Epithelial cell of proximal tubule (primary cell): ENCODE data around the gene HSD3B2. TPM values are rescaled to one million over a fixed set of nuclear protein-coding genes. Genes with fewer than 3 reads are reported as not detected.

Source experiments
- DNase-seq: peaks from one replicate; pipeline ENCODE4 v3.0.0-alpha.2; 2011; ENCODE audit warnings: low read depth
- H3K4me3 ChIP-seq: 2 replicates; pipeline ENCODE4 v1.5.1; 2011; ENCODE audit warnings: low read depth, mild to moderate bottlenecking, low read length
- total RNA-seq: library from RNA; depleted of rRNA; stranded (reverse); fragments of >200 nt; gene quantifications from 2 replicates; pipeline ENCODE4 v1.2.3, GENCODE V29; 2015
- TF ChIP-seq, protein P1 (sequence below): conservative IDR thresholded peaks from 2 replicates; pipeline ENCODE4 v1.5.1; 2012; ENCODE audit warnings: low read depth, mild to moderate bottlenecking, low read length

Gene HSD3B2
- total RNA-seq, 1 donor from 2014 or later = not detected

DNA sequence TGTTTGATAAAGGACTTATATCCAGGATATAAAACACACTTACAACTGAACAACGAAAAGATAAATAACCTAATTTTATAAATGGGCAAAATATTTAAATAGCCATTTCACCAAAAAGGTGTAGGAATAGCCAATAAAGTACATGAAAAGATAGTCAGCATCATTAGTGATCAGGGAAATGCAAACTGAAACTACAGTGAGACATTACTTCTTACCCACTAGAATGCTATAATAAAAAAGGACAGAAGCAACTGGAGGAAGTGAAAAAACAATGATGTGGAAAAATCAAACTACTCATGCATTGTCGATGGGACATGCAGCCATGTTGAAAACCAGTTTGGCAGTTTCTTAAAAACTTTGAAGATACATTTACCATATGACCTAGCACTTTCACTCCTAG is 48.6 kb downstream of the HSD3B2 start:
- H3K4me3 ChIP-seq = no peak overlapping the region
- TF ChIP-seq, protein P1, sequence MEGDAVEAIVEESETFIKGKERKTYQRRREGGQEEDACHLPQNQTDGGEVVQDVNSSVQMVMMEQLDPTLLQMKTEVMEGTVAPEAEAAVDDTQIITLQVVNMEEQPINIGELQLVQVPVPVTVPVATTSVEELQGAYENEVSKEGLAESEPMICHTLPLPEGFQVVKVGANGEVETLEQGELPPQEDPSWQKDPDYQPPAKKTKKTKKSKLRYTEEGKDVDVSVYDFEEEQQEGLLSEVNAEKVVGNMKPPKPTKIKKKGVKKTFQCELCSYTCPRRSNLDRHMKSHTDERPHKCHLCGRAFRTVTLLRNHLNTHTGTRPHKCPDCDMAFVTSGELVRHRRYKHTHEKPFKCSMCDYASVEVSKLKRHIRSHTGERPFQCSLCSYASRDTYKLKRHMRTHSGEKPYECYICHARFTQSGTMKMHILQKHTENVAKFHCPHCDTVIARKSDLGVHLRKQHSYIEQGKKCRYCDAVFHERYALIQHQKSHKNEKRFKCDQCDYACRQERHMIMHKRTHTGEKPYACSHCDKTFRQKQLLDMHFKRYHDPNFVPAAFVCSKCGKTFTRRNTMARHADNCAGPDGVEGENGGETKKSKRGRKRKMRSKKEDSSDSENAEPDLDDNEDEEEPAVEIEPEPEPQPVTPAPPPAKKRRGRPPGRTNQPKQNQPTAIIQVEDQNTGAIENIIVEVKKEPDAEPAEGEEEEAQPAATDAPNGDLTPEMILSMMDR = no peak

DNA sequence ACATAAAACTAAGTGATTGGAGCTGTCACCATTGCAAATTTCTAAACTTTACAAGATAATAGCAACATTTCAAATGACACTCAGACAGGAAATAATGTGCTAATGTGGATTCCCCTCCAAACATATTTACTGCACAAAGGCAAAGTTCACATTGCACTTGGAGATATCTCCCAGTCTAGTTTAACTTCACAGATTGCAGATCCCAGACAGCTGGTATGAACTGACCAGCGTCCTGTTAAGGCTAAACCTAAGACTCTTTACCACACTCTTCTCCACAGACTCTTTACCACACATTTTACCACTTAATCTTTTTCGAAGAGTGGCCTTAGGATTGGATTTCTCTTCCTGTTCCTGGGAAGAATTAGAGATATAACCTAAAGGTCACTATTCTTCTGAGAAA is 51.5 kb downstream of the HSD3B2 start:
- H3K4me3 ChIP-seq = no peak overlapping the region
- TF ChIP-seq, protein P1 = no peak
- DNase-seq = no peak

More for the DNA sequence above, 48.6 kb downstream of the HSD3B2 start:
- no peak for DNase-seq

DNA sequence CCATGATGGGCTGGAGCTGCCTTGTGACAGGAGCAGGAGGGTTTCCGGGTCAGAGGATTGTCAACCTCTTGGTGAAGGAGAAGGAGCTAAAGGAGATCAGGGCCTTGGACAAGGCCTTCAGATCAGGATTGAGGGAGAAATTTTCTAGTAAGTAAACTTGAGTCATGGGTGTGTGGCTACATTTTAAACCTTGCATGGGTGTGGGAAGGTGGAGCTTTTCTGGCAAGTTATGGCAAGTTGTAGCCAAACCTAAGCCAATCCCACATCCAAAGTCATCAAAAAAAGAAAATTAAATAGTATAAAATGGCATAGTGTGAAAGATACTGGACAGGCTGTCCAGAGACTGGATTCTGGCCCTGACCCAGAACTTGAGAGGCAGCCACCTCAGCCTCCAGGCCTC is 52.3 kb downstream of the HSD3B2 start:
- DNase-seq = no peak
- no peak overlapping the region for H3K4me3 ChIP-seq
- TF ChIP-seq, protein P1 = no peak

DNA sequence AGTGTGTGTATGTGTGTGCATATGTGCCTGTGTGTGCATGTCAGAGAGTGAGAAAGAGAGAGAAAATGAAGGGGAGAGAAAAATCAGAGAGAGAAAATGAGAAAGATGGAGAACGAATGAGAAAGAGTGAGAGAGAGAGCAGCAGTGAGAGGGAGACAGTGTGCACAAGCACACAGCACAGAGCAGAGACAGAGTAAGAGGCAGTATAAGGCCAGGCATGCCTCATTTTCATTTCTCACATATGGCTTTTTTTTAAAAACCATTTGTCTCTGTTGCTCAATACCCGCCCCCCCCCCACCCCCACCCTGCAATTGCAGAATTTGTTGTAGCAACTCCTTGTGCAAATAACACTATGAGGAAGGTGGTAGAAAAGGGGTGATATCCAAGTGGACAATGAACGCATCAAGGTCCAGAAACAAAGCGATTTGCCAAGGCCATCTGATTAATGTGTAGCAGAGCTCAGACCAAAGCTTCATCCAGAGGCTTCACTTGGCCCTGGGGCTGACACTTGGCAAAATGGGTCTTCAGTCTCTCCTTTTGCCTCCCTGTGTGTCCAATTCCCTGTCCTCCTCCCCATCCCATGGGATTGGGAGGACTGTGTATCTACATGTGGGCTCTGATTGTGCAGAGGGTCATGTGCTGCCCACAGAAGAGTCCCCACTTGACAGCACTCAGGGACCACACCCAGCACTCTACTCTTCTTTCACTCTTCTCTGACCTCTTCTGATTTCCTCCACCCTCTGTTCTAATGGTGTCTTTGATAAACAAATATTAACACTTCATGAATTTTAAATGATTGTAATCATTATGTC is 53.1 kb downstream of the HSD3B2 start:
- TF ChIP-seq, protein P1 = no peak
- no peak overlapping the region for H3K4me3 ChIP-seq
- no peak for DNase-seq

DNA sequence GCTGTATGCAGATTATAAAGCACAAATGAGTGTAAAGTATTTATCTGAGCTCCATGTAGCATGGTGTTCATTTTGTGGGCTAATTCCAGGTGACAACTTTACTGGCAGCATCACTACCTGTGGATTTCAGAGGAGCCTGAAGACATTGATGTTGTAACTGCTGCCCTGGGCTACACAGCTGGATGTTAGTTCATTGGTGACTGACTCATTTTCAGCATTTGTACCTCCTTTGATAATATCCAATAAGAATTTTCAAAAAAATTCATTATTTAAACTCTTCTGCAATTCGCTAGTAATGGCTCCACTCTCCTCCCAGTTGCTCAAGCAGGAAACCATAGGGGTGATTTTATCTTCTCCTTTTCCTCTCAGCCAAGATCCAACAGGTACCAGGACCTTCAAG is 54.8 kb downstream of the HSD3B2 start:
- no peak overlapping the region for H3K4me3 ChIP-seq
- DNase-seq = no peak
- TF ChIP-seq, protein P1 = no peak

DNA sequence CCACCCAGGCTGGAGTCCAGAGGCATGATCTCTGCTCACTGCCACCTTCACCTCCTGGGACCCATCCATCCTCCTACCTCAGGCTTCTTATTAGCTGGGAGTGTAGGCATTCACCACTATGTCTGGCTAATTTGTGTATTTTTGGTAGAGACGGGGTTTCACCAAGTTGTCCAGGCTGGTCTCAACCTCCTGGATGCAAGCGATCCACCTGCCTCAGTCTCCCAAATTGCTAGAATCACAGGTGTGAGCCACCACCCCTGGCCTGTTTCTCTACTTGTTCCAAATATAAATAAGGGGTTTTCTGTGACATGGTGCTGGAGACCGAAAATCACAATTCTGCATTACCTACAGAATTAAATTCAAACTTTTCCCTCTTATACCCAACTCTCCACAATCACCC is 55.4 kb downstream of the HSD3B2 start:
- no peak overlapping the region for H3K4me3 ChIP-seq
- TF ChIP-seq, protein P1 = no peak
- no peak for DNase-seq

DNA sequence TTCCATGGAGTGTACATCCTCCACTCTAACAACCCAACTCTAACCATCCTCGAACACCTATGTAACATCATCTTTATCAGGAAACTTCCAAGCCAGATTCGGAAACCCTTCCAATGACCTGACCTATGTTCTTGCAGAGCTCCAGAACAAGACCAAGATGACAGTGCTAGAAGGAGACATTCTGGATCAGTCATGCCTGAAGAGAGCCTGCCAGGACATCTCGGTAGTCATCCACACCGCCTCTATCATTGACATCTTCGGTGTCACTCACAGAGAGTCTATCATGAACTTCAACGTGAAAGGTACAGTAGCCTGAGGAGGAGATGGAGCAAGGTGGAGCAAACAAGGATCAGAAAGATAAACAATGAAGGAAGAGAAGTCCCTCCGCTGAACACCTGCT is 56.0 kb downstream of the HSD3B2 start:
- DNase-seq = no peak
- TF ChIP-seq, protein P1 = no peak
- no peak overlapping the region for H3K4me3 ChIP-seq
